RPMI7951 (cell line): ENCODE measurements around the gene TRIM40. TPM values are rescaled to one million over a fixed set of nuclear protein-coding genes. Genes with fewer than 3 reads are reported as not detected.
"Not testable (repeated sequence)": the region's sequence is repeated elsewhere in the genome, so short reads cannot be mapped to it uniquely, and the experiment has no call there.

Experiments used
- DNase-seq: peaks from one replicate; pipeline ENCODE4 v3.0.0-alpha.2; 2012; ENCODE audit warnings: low read depth
- total RNA-seq: library from RNA; depleted of rRNA; stranded (reverse); fragments of >200 nt; shearing (Covaris generic); gene quantifications from 2 replicates; pipeline ENCODE4 v1.2.3, GENCODE V29; 2014

Gene TRIM40
- total RNA-seq, 1 experiment from 2014 or later: not detected

DNA sequence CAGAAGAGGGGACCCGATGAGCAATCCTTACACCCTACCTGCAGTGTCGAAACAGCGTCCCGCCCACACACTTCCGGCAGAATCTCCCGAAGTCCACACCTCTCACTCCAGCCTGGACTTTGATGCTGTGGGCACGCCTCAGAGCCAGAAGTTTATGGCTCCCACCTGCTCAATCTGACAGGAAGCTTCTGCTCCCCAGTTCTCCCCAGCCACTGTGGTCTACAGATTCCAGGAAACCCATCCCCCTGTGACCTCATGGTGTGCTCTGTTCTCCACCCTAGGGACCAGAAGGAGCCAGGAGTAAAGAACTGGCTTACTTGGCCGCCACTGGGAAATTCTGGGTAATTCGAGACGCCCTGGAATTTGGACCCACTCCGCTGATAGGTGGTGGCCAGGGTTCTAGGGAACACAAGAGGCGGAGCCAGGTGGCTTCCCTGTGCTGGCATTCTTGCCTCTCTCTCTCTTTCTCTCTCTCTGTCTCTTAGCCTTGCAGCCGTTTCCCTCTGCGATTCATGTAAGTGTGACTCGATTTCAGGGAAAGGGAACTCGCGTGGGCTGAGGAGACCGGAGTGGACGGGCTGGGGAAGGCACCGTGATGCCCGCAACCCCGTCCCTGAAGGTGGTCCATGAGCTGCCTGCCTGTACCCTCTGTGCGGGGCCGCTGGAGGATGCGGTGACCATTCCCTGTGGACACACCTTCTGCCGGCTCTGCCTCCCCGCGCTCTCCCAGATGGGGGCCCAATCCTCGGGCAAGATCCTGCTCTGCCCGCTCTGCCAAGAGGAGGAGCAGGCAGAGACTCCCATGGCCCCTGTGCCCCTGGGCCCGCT is 27.4 kb downstream of the TRIM40 start, which contains the start of gene TRIM15:
Gene TRIM15, plus strand, starts transcription at position 457 of the 828 bp plus-strand sequence. Its CDS starts 139 bp downstream, at position 596.
- DNase-seq: no peak

DNA sequence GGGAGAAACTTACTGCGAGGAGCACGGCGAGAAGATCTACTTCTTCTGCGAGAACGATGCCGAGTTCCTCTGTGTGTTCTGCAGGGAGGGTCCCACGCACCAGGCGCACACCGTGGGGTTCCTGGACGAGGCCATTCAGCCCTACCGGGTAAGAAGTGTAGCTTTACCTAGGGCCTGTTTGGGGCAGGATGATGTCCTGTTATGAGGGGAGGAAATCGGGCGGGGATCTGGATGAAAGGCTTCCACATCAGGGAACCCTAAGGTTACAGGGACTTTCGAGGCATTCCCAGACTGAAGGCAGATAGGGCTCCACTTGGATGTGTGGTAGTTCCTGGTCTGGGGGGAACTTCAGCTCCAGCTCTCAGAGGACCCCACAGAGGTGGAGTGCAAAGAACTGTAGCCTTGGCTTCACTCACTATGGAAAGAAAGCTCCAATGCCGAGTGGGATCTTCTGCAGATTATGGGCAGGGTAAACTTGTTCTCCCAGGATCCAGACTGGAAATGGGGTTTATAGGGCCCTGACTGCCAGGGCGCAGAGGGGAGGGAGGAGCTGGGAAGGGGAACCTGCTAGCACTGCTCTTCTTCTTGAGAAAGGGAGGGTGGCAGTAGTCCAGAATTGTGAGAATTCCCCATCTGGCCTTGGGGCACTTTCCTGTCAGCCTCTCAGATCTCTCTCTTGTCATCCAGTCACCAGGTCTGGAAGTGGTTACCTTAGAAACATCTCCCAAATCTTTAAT is 28.1 kb downstream of the TRIM40 start:
- DNase-seq: no peak

DNA sequence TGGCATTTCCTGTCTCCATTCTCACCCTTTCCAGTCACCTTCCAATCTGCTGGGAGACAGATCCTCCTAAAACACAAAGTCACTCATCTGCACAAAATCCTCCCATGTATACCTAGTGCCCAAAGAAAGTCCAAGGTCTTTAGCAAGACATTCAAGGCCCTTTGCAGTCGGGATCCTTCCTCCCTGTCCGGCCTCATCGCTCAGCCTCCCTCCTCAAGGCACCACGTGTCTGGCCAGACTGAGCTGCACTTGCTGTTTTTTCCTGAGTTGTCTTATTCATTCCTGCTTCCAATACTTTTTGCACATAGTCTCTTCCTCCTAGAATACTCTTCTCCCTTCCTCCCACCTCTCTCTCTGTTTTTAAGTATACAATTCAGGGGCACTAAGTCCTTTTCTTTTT is 28.8 kb downstream of the TRIM40 start:
- no peak for DNase-seq

GRCh38 chr6:30165238-30165637 is 29.3 kb downstream of the TRIM40 start:
- not testable (repeated sequence) for DNase-seq

- DNase-seq: no peak
Observed at GRCh38 chr6:30167101-30167500, 31.2 kb downstream of the TRIM40 start.

DNA sequence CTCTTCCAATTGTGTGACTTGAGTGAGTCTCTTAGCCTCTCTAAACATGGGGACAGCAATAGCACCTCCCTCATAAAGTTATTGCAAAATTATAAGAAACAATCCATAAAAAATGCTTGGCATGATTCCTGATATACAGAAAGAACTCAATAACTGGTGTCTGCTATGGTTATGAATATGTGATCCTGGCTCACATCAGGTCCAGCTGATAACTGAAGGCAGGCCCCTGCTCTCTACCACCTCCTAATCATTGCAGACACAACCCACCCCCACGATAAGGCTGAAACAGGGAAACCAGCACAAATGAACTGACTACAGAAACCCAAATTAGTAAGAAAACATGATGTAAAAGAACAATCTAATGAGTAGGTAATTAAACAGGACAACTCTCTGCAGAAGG is 32.8 kb downstream of the TRIM40 start:
- DNase-seq: no peak

GRCh38 chr6:30169658-30170614 is 34.0 kb downstream of the TRIM40 start:
- DNase-seq: peak; percentile 59

GRCh38 chr6:30171677-30172471 is 35.9 kb downstream of the TRIM40 start:
- peak; percentile 31 for DNase-seq

DNA sequence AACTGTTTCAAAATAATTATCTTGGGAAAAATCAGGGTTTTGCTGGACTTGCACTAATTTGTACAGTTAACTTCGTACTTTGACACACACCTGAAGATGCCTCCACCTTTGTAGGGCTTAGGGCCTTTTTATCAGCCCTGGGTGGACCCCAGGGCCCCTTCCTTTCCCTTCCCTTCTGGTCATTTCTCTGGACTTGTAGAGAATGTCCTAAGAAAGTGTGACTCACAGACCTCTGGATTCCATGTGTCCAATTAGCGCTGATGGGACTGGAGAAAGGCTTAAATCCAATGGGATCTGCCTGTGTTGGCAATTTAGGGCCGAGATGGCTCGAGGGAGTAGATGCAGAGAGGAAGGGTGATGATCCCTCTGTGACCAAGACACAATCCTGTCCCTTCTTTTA is 36.7 kb downstream of the TRIM40 start:
- no peak for DNase-seq

GRCh38 chr6:30175765-30176164 is 39.8 kb downstream of the TRIM40 start:
- DNase-seq: no peak

GRCh38 chr6:30178837-30179236 is 42.9 kb downstream of the TRIM40 start:
- no peak for DNase-seq

DNA sequence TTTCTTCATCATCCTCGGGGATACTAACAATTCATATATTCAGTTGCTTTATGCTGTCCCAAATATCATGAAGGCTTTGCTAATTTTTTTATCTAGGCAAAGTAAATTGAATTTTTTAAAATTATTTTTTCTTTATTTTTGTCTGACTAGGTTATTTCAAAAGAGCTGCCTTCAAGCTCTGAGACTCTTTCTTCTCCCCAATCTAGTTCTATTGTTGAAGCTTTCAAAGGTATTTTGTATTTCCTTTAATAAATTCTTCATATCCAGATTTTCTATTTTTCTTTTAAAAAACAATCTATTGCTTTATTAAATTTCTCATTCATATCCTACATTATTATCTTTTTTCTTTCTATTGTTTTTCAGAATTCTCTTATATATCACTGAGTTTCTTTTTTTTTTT is 44.2 kb downstream of the TRIM40 start:
- DNase-seq: no peak

DNA sequence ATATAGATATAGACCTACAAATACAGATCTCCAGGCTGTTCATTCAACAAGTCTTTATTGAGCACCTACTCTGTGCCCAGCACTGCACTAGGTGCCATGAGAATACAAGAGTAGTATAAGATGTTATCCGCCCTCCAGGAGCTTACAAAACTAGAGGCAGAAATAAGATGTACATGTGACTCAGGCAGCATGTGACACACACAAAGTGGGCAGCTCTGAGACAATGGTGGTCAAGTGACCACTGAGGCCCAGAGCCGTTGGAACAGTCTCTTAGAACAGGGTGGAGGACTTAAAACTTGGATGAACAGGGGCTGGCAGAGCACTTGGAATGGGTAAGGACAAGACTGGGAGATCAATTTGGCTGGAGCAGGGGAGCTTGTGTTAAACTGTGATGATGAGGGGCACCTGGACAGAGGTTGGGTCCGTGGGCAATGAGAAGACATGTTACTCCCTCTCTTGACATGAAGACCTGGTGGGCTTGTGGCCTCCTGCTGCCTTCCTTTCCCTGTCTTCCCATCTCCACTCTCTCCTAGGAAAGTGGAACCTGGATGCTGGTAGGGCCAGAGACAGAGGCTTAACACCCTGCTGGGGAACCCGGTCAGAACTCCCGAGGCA is 48.6 kb downstream of the TRIM40 start:
- DNase-seq: no peak

DNA sequence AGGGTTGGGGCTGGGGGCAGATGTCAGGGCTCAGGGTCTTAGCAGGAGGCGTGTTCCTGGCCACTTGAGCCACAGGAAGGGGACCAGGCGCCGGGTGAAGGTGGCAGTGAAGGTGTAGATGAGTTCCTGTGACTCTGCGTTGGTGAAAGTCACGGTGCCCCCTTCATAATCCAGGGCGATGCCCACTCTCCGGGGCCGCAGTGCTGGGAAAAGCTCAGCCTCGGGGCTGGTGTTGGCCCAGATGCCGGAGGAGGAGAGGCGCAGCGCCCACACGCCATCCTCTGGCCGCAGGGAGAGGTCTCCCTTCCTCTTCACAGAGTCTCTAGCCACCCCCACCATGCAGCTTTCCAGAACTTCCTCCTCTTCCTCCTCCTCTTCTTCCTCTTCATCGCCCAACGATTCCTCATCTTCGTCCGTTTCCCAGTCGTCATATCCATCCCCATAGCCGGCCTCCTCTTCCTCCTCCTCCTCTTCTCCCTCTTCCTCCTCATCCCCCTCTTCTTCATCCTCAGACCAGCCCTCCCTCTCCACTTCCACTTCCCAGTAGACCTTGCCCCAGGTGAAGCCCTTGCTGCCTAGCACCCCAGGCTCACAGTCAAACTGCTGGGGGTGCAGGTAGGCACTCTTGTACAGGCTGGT is 50.0 kb downstream of the TRIM40 start:
- DNase-seq: no peak

DNA sequence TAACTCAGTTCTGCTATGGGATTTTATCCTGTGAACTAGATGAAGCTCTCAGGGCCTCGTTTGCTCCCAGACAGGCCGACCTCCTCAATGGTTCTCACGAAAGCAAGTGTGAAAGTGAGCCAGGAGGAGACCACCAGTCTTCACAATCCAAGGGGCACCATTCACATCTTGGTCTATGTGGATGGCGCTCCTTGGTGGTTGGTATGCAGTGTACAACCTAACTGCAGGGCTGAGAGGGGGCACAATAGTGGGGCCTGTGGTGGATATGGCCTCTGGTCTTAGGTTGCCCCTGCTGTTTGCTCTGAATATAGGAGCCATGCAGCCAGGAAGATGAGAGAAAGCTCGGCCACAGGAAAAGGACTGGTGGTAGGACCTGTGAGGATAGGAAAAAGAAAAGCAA is 52.6 kb downstream of the TRIM40 start:
- no peak for DNase-seq

- peak; percentile 74 for DNase-seq
Observed at GRCh38 chr6:30192076-30192475, 56.1 kb downstream of the TRIM40 start.

- peak; percentile 75 for DNase-seq
Observed at GRCh38 chr6:30194797-30195690, 59.1 kb downstream of the TRIM40 start.

GRCh38 chr6:30195951-30196350 is 60.0 kb downstream of the TRIM40 start:
- DNase-seq: no peak

DNA sequence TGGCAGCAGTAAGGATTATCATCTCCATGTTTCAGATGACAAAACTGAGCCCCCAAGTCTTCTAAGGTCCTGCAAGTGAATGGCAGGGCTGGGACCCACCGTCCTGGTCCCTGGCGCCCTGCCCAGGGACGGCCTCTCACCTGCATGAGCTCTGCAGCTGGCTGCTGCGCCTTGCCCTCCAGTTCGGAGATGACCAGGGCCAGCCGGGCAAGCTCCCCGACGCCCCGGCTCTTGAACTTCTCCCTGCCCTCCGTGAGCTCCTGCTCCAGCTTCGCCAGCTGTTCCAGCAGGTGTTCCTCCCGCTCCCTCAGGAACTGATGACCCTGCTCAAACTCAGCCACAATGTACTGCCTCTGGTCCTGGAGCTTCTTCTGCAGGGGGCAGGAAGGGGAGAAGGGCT is 60.4 kb downstream of the TRIM40 start:
- no peak for DNase-seq
